Forelimb muscle (tissue), 1 donor: Measurements from ENCODE around the gene NDUFS1. TPM values are rescaled to one million over a fixed set of nuclear protein-coding genes. Genes with fewer than 3 reads are reported as not detected.

Experiments
- polyA plus RNA-seq: library from polyadenylated mRNA; unstranded; fragments of 120-200 nt; gene quantifications from one replicate; pipeline ENCODE4 v1.2.1, GENCODE V29; 2013; ENCODE audit not compliant: insufficient read length

Gene NDUFS1
- polyA plus RNA-seq, 1 donor, result 65.0 TPM

Other genes starting within 250 kb of the NDUFS1 start
- 8.6 TPM for gene INO80D, start 73.3 kb downstream of the NDUFS1 start, polyA plus RNA-seq
- gene EEF1B2, start 451 bp upstream of the NDUFS1 start, polyA plus RNA-seq, result 1,069 TPM
- 11.0 TPM for gene ZDBF2, start 115.2 kb upstream of the NDUFS1 start, polyA plus RNA-seq